Spleen (tissue), 7 donors: ENCODE results near the gene CNGA2.

Experiments used
- CTCF ChIP-seq, 11 experiments: fragments of 200-600 bp in 7 of 11; fragments of 450-650 bp in 4 of 11; sonication (generic) in 4 of 11; IDR thresholded peaks in 8 of 11; conservative IDR thresholded peaks in 3 of 11; 1 replicate in 7 of 11; 2 replicates in 4 of 11; pipeline versions ENCODE4 v1.4.0 to v1.8.0; 2016 to 2021; ENCODE audit warnings: antibody characterized with exemption in 11 of 11, inconsistent platforms in 4 of 11, mild to moderate bottlenecking in 1 of 11
- POLR2A ChIP-seq, 3 donors: fragments of 450-650 bp; IDR thresholded peaks; one replicate each; pipeline ENCODE4 v1.5.1; 2017; ENCODE audit warnings: antibody characterized with exemption in 3 of 3, mild to moderate bottlenecking in 1 of 3
- donor health status: DM: no; HTN: no; CAD: no; lungs with moderate emphysema.
- donor health status: DM: no; HTN: no; CAD: no.
- donor health status: DM: no; HTN: no; CAD: no.

- TF ChIP-seq CTCF (IDR thresholded peaks at IDR 0.05 in 8 of 11, conservative IDR thresholded peaks at IDR 0.05 in 3 of 11) (no peak), POLR2A (IDR thresholded peaks at IDR 0.05) (no peak)
Observed at GRCh38 chrX:151708821-151709220, 25.7 kb upstream of the CNGA2 start.
